Neuronal stem cell (in vitro differentiated cells): ENCODE measurements around the gene MCTS1.

ENCODE experiments used
- DNase-seq: peaks from one replicate; pipeline ENCODE4 v3.0.0-alpha.2; 2013; ENCODE audit warnings: low spot score
- H2AFZ ChIP-seq: one replicate; pipeline ENCODE4 v1.6.1; 2013; ENCODE audit warnings: mild to moderate bottlenecking, low read length, inconsistent platforms
- H2AK5ac ChIP-seq: 2 replicates; pipeline ENCODE4 v1.6.1; 2013; ENCODE audit warnings: low read depth, mild to moderate bottlenecking, inconsistent platforms, low read length, moderate library complexity, mixed read lengths
- H2BK120ac ChIP-seq: 2 replicates; pipeline ENCODE4 v1.6.1; 2013; ENCODE audit warnings: low read depth, mild to moderate bottlenecking, inconsistent platforms, low read length, moderate library complexity, mixed read lengths
- H2BK12ac ChIP-seq: one replicate; pipeline ENCODE4 v1.6.1; 2013; ENCODE audit warnings: low read length, inconsistent platforms
- H2BK15ac ChIP-seq: 2 replicates; pipeline ENCODE4 v1.6.1; 2013; ENCODE audit warnings: mild to moderate bottlenecking, low read length, inconsistent platforms, mixed read lengths
- H2BK5ac ChIP-seq: one replicate; pipeline ENCODE4 v1.6.1; 2013; ENCODE audit warnings: inconsistent platforms, mild to moderate bottlenecking, low read length, moderate library complexity
- H3K14ac ChIP-seq: one replicate; pipeline ENCODE4 v1.6.1; 2013; ENCODE audit warnings: low read length, inconsistent platforms
- H3K18ac ChIP-seq: 2 replicates; pipeline ENCODE4 v1.6.1; 2013; ENCODE audit warnings: low read length, inconsistent platforms
- H3K23ac ChIP-seq: 2 replicates; pipeline ENCODE4 v1.6.1; 2013; ENCODE audit warnings: low read depth, mild to moderate bottlenecking, mixed read lengths, low read length, inconsistent platforms; ENCODE audit not compliant: poor library complexity
- H3K27ac ChIP-seq: replicated peaks from 3 replicates; pipeline ENCODE4 v1.5.1; 2013; ENCODE audit warnings: low read length, inconsistent platforms
- H3K27me3 ChIP-seq, 3 experiments: 2 replicates each; pipeline ENCODE4 v1.6.1; 2013; ENCODE audit warnings: low read length in 3 of 3, mild to moderate bottlenecking in 2 of 3, inconsistent platforms in 1 of 3, low read depth in 1 of 3, mixed read lengths in 1 of 3, moderate library complexity in 1 of 3; ENCODE audit not compliant: control insufficient read depth in 3 of 3, insufficient read depth in 3 of 3
- H3K36me3 ChIP-seq, 2 donors: replicated peaks in 1 of 2; 2 replicates each; pipeline ENCODE4 v1.6.1; 2013; ENCODE audit warnings: low read length in 2 of 2; ENCODE audit not compliant: control insufficient read depth in 2 of 2, insufficient read depth in 2 of 2
- H3K4ac ChIP-seq: 2 replicates; pipeline ENCODE4 v1.6.1; 2013; ENCODE audit warnings: inconsistent platforms, mild to moderate bottlenecking, low read length, moderate library complexity
- H3K4me1 ChIP-seq, 2 donors: 1 replicate in 1 of 2; 2 replicates in 1 of 2; pipeline ENCODE4 v1.6.1; 2013; ENCODE audit warnings: low read length in 2 of 2, low read depth in 1 of 2; ENCODE audit not compliant: control insufficient read depth in 2 of 2, insufficient read depth in 1 of 2
- H3K4me2 ChIP-seq: one replicate; pipeline ENCODE4 v1.6.1; 2013; ENCODE audit warnings: mild to moderate bottlenecking, low read length, inconsistent platforms; ENCODE audit not compliant: insufficient read depth, poor library complexity, severe bottlenecking
- H3K4me3 ChIP-seq, 2 donors: 2 replicates each; pipeline ENCODE4 v1.5.1; 2013; ENCODE audit warnings: low read length in 2 of 2, mild to moderate bottlenecking in 2 of 2, inconsistent platforms in 1 of 2, moderate library complexity in 1 of 2
- H3K79me1 ChIP-seq: one replicate; pipeline ENCODE4 v1.6.1; 2013; ENCODE audit warnings: low read depth, mild to moderate bottlenecking, inconsistent platforms, low read length, moderate library complexity
- H3K9ac ChIP-seq: one replicate; pipeline ENCODE4 v1.6.1; 2013; ENCODE audit warnings: mild to moderate bottlenecking, low read depth, low read length, inconsistent platforms; ENCODE audit not compliant: poor library complexity
- H3K9me3 ChIP-seq, 2 donors: replicated peaks in 1 of 2; 2 replicates each; pipeline versions ENCODE3 to v1.6.1; 2013; ENCODE audit warnings: low read length in 2 of 2, mild to moderate bottlenecking in 2 of 2, inconsistent platforms in 1 of 2, low read depth in 1 of 2, mixed read lengths in 1 of 2, moderate library complexity in 1 of 2; ENCODE audit not compliant: control insufficient read depth in 2 of 2, insufficient read depth in 1 of 2
- H4K8ac ChIP-seq: one replicate; pipeline ENCODE4 v1.6.1; 2013; ENCODE audit warnings: low read depth, mild to moderate bottlenecking, inconsistent platforms, low read length, moderate library complexity
- H4K91ac ChIP-seq: one replicate; pipeline ENCODE4 v1.6.1; 2013; ENCODE audit warnings: low read length, low read depth, mild to moderate bottlenecking, inconsistent platforms; ENCODE audit not compliant: poor library complexity
- WGBS, 2 donors: extraction: QIAGEN DNeasy Blood & Tissue Kit; methylation state at CpG; one replicate each; pipeline ENCODE4 v1.1.7; 2013; ENCODE audit warnings: missing lambda C conversion rate in 2 of 2, mixed read lengths in 1 of 2; ENCODE audit not compliant: insufficient read length in 2 of 2, insufficient replicate concordance in 1 of 2; ENCODE audit errors: extremely low coverage in 2 of 2; 5-methylcytosine and 5-hydroxymethylcytosine counted together

Gene MCTS1

DNA sequence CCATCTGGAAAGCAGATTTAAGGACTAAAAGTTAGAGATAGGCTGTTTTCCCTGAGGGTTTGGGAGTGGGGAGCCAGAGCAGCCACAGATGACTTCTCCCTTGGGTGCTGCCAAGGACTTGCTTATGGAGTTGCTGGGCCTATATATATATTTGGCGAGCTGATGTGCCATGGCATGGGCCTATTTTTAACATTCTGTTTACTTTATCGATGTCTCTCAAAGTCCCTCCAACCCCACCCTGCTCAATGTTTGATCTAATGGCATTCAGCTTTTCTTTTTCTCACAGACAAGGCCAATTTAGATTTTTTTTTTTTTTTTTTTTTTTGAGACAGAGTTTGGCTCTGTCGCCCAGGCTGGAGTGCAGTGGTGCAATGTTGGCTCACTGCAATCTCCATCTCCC, 37.1 kb upstream of the MCTS1 start:
- no peak overlapping the region for H2BK12ac ChIP-seq
- no peak overlapping the region for H3K9ac ChIP-seq
- no peak overlapping the region for H4K8ac ChIP-seq
- no peak overlapping the region for H3K18ac ChIP-seq
- H3K4me3 ChIP-seq: no peak overlapping the region
- H3K14ac ChIP-seq: no peak overlapping the region
- H2BK5ac ChIP-seq: no peak overlapping the region
- H3K23ac ChIP-seq: no peak overlapping the region
- no peak overlapping the region for H4K91ac ChIP-seq
- no peak overlapping the region for H2AFZ ChIP-seq
- H3K4me1 ChIP-seq: peaks cover 0 to 3% of the 10 kb centered on the region in 2 donors
- H2BK120ac ChIP-seq: no peak overlapping the region
- WGBS, 2 donors: no CpG with 5 or more reads among the region's 3 CpGs
- H2BK15ac ChIP-seq: no peak overlapping the region
- H3K4ac ChIP-seq: no peak overlapping the region
- H3K4me2 ChIP-seq: no peak overlapping the region
- no peak overlapping the region for H2AK5ac ChIP-seq
- no peak for DNase-seq
- H3K9me3 ChIP-seq: no peaks in the 10 kb centered on the region
- H3K27me3 ChIP-seq: no peaks in the 10 kb centered on the region
- no peaks in the 10 kb centered on the region for H3K36me3 ChIP-seq
- H3K27ac ChIP-seq: no peak overlapping the region
- no peaks in the 10 kb centered on the region for H3K79me1 ChIP-seq

DNA sequence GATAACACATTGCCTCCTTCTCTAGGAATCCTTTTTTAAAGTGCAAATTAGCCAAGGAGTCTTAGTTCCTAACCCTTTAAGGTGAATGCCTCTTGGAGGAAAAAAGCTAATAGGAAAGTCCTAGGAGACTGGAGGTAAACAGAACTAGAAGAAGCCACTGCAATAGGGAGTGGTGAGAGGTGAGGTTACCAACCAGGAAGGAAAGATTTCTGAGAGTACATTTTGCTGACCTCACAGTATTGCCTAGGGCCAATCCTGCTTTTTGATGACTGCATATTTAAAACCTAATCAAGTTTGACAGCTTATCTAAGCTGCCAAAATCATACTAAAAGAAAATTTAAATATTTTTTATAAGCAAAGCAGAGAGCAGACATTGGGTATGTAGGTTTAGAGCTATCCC, 35.9 kb upstream of the MCTS1 start:
- Histone ChIP-seq H3K27me3 (no peaks in the 10 kb centered on the region), H3K4me2 (no peak overlapping the region), H3K23ac (no peak overlapping the region), H3K9me3 (no peaks in the 10 kb centered on the region), H2BK120ac (no peak overlapping the region), H4K91ac (no peak overlapping the region), H4K8ac (no peak overlapping the region), H3K18ac (no peak overlapping the region), H2BK5ac (no peak overlapping the region), H2AFZ (no peak overlapping the region), H3K9ac (no peak overlapping the region), H3K4me1 (no peaks in the 10 kb centered on the region), H2BK15ac (no peak overlapping the region), H2AK5ac (no peak overlapping the region), H3K14ac (no peak overlapping the region), H3K4ac (no peak overlapping the region), H2BK12ac (no peak overlapping the region), H3K27ac (no peak overlapping the region), H3K4me3 (no peak overlapping the region), H3K36me3 (no peaks in the 10 kb centered on the region), H3K79me1 (no peaks in the 10 kb centered on the region)
- DNase-seq: no peak

DNA sequence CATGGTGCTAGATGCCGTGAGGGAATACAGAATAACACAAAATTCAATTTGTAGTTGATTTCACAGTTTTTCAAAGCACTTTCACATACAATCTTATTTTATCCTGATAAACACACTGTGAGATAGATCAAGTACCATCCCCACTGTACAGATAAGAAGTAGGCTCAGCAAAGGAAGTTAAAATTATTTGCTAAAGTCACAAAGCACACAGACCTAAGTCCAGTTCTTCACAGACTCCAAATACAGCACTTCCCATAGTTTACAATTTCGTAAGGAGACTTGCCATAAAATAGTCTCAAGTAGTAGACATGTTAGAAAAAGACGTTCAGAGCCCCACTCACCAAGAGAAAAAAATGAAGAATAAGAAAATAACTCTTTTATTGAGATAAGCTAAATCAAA, 35.3 kb upstream of the MCTS1 start:
- H3K4me1 ChIP-seq: no peaks in the 10 kb centered on the region
- H3K4ac ChIP-seq: no peak overlapping the region
- no peak overlapping the region for H3K4me3 ChIP-seq
- H3K27me3 ChIP-seq: no peaks in the 10 kb centered on the region
- no peaks in the 10 kb centered on the region for H3K79me1 ChIP-seq
- no peak overlapping the region for H3K18ac ChIP-seq
- no peak overlapping the region for H2BK12ac ChIP-seq
- H4K8ac ChIP-seq: no peak overlapping the region
- no peak overlapping the region for H2BK120ac ChIP-seq
- no peak overlapping the region for H3K14ac ChIP-seq
- no peak overlapping the region for H3K4me2 ChIP-seq
- H3K9ac ChIP-seq: no peak overlapping the region
- no peak overlapping the region for H4K91ac ChIP-seq
- no CpG with 5 or more reads among the region's 3 CpGs for WGBS, 2 donors
- H2BK15ac ChIP-seq: no peak overlapping the region
- H2BK5ac ChIP-seq: no peak overlapping the region
- no peak overlapping the region for H3K23ac ChIP-seq
- H3K36me3 ChIP-seq: no peaks in the 10 kb centered on the region
- H3K27ac ChIP-seq: no peak overlapping the region
- DNase-seq: no peak
- no peak overlapping the region for H2AFZ ChIP-seq
- H3K9me3 ChIP-seq: no peaks in the 10 kb centered on the region
- no peak overlapping the region for H2AK5ac ChIP-seq

DNA sequence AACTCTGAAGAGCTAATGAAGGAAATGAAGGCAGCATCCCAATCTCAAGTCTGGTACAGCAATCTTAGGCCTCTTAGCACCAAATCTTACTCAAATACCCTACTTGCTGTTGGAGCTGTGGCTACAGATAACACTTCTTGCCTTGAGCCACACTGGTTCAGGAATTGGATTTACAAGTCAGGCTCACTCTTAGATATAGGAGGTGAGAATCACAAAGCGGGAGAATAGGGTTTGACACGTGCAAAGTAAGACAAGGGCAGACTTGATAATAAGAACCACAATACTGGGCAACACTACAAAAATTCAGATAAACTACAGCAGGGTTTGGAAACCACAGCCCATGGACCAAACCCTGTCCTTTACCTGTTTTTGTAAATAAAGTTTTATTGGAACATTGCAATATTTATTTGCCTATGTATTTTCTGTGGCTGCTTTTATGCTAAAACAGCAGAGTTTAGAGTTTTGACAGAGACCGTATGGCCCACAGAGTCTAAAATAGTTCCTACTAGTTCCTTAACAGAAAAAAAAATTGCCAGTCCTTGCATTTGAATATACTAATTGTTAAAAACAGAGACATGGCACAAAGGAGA, 33.8 kb upstream of the MCTS1 start:
- DNase-seq: no peak
- H4K8ac ChIP-seq: no peak overlapping the region
- H3K9ac ChIP-seq: no peak overlapping the region
- no peak overlapping the region for H2AK5ac ChIP-seq
- H2BK120ac ChIP-seq: no peak overlapping the region
- H3K4ac ChIP-seq: no peak overlapping the region
- no peak overlapping the region for H3K4me3 ChIP-seq
- no peaks in the 10 kb centered on the region for H3K36me3 ChIP-seq
- no peak overlapping the region for H2BK12ac ChIP-seq
- H2BK5ac ChIP-seq: no peak overlapping the region
- no peak overlapping the region for H4K91ac ChIP-seq
- no peak overlapping the region for H3K4me2 ChIP-seq
- no peak overlapping the region for H3K23ac ChIP-seq
- H3K27ac ChIP-seq: no peak overlapping the region
- no peak overlapping the region for H3K14ac ChIP-seq
- no peaks in the 10 kb centered on the region for H3K4me1 ChIP-seq
- H3K79me1 ChIP-seq: no peaks in the 10 kb centered on the region
- no peaks in the 10 kb centered on the region for H3K9me3 ChIP-seq
- no peak overlapping the region for H3K18ac ChIP-seq
- no peaks in the 10 kb centered on the region for H3K27me3 ChIP-seq
- H2BK15ac ChIP-seq: no peak overlapping the region
- no CpG with 5 or more reads among the region's 3 CpGs for WGBS, 2 donors
- H2AFZ ChIP-seq: no peak overlapping the region
